ENCODE measurements around the gene LIFR. TPM values are rescaled to one million over a fixed set of nuclear protein-coding genes. Genes with fewer than 3 reads are reported as not detected.

LIFR gene
- polyA plus RNA-seq, 1 of the 3 experiments (the other 2 are of a cell fraction) = 3.8 TPM

- no peak overlapping the region for H3K9ac ChIP-seq
- WGBS (ENCODE audit: low lambda C conversion rate) = 83% methylated on average over 8 of the region's 8 CpGs
- TF ChIP-seq CHD2 (IDR thresholded peaks at IDR 0.05; ENCODE audit: low read length, partially characterized antibody) = no peak
- TF ChIP-seq POLR2AphosphoS5 (IDR thresholded peaks at IDR 0.05; ENCODE audit: low read depth, low read length) = no peak
- no peak for TF ChIP-seq NRF1 (IDR thresholded peaks at IDR 0.05; ENCODE audit: low read depth, low read length)
- no peak for TF ChIP-seq MEF2A (IDR thresholded peaks at IDR 0.05; ENCODE audit: borderline replicate concordance, low read depth)
- no peak for TF ChIP-seq IRF3 (IDR thresholded peaks at IDR 0.05; ENCODE audit: low read depth, low read length)
- no peak for TF ChIP-seq TEAD4 (IDR thresholded peaks at IDR 0.05; ENCODE audit: borderline replicate concordance, insufficient read depth)
- no peak for TF ChIP-seq REST (IDR thresholded peaks at IDR 0.05; ENCODE audit: low read depth, low read length)
- no peak for TF ChIP-seq SMC3 (IDR thresholded peaks at IDR 0.05; ENCODE audit: low read depth, low read length)
- TF ChIP-seq RCOR1 (IDR thresholded peaks at IDR 0.05; ENCODE audit: low read length) = no peak
- TF ChIP-seq, protein P1, sequence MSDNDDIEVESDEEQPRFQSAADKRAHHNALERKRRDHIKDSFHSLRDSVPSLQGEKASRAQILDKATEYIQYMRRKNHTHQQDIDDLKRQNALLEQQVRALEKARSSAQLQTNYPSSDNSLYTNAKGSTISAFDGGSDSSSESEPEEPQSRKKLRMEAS (IDR thresholded peaks at IDR 0.05; ENCODE audit: low read depth) = no peak
- no peak for TF ChIP-seq USF2 (IDR thresholded peaks at IDR 0.05; ENCODE audit: borderline replicate concordance, low read depth, low read length)
- TF ChIP-seq CTCF (IDR thresholded peaks at IDR 0.05) = no peak
- no peak for TF ChIP-seq RAD21 (IDR thresholded peaks at IDR 0.05; ENCODE audit: low read length)
- TF ChIP-seq, protein P2, sequence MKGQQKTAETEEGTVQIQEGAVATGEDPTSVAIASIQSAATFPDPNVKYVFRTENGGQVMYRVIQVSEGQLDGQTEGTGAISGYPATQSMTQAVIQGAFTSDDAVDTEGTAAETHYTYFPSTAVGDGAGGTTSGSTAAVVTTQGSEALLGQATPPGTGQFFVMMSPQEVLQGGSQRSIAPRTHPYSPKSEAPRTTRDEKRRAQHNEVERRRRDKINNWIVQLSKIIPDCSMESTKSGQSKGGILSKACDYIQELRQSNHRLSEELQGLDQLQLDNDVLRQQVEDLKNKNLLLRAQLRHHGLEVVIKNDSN (IDR thresholded peaks at IDR 0.05; ENCODE audit: borderline replicate concordance, low read depth) = no peak
- TF ChIP-seq FOXJ3 (CRISPR knock-in tag; IDR thresholded peaks at IDR 0.05) = no peak
- TF ChIP-seq EP300 (IDR thresholded peaks at IDR 0.05; ENCODE audit: borderline replicate concordance in 1 of 2, low read depth in 1 of 2, low read length in 1 of 2) = no peak
- no peak for TF ChIP-seq ZBTB33 (IDR thresholded peaks at IDR 0.05; ENCODE audit: borderline replicate concordance, low read depth)
- TF ChIP-seq MXI1 (IDR thresholded peaks at IDR 0.05; ENCODE audit: low read depth, low read length) = no peak
- H3K36me3 ChIP-seq (replicated peaks in 1 of 2; ENCODE audit: control insufficient read depth in 1 of 2, insufficient read depth in 2 of 2, low read length in 1 of 2) = no peaks in the 10 kb centered on the region
- CTCF ChIA-PET = interaction anchor here (1.3 to 3.0 kb wide), 2 partner anchors 8 to 92 kb away, joined by 4 to 13 read pairs; no protein-coding TSS in a partner anchor
- DNase-seq = no peak
- H3K4me2 ChIP-seq = no peak overlapping the region
- no peak overlapping the region for H3K4me3 ChIP-seq (ENCODE audit: low read depth in 2 of 2, low read length in 1 of 2)
- H3F3A ChIP-seq (replicated peaks; ENCODE audit: insufficient read depth) = no peaks in the 10 kb centered on the region
- H4K20me1 ChIP-seq (ENCODE audit: insufficient read depth) = no peaks in the 10 kb centered on the region
- no peak overlapping the region for H3K27ac ChIP-seq (ENCODE audit: low read depth in 2 of 2, low read length in 1 of 2)
- no peaks in the 10 kb centered on the region for H3K27me3 ChIP-seq (ENCODE audit: insufficient read depth)
- H3K79me2 ChIP-seq (ENCODE audit: insufficient read depth) = peaks cover 2% of the 10 kb centered on the region; the same call in 1 of the 2 replicates
- H3K4me1 ChIP-seq (ENCODE audit: control insufficient read depth in 1 of 2, insufficient read depth in 2 of 2, low read depth in 1 of 2, low read length in 1 of 2) = peaks cover 0 to 2% of the 10 kb centered on the region in 2 experiments; a peak in 2 of 4 replicates
- no peaks in the 10 kb centered on the region for H3K9me2 ChIP-seq
- H3K9me3 ChIP-seq = peaks cover 6% of the 10 kb centered on the region; the same call in 1 of the 2 replicates
- POLR2A ChIA-PET = no interaction called here
- H2AFZ ChIP-seq (ENCODE audit: low read depth) = no peak overlapping the region
These were observed 22.9 kb downstream of the LIFR start for GRCh38 chr5:38533286-38534155.

Measured in SK-N-SH (cell line).